Cardiac septum (tissue), 1 donor: ENCODE data around the gene ATAD5. TPM values are rescaled to one million over a fixed set of nuclear protein-coding genes. Genes with fewer than 3 reads are reported as not detected.
"Not testable (repeated sequence)": the region's sequence is repeated elsewhere in the genome, so short reads cannot be mapped to it uniquely, and the experiment has no call there.

Source experiments
- DNase-seq: peaks from one replicate; pipeline ENCODE4 v3.0.0-alpha.2; 2020; ENCODE audit warnings: low spot score
- intact Hi-C: fragments of 100-400 bp; cut with DNase I; formaldehyde crosslinking; loops from one replicate; pipeline ENCODE4 v1.14.0; 2022
- total RNA-seq: library from RNA; stranded (reverse); fragmentation: NEBNext Ultra II Directional; extraction: Animal tissue kit (Norgen Biotek cat#: 25700); gene quantifications from one replicate; pipeline ENCODE4 v1.2.1, GENCODE V29; 2021
- donor health status: DM: no; HTN: no; CAD: no.

Gene ATAD5
- total RNA-seq, 1 donor from 2014 or later: 0.48 TPM

GRCh38 chr17:30931582-30931981 is 99.8 kb downstream of the ATAD5 start:
- intact Hi-C loops, DNase-seq: not testable (repeated sequence)

- no peak for DNase-seq
- intact Hi-C loops: no loop called here
Observed at GRCh38 chr17:30933966-30934365, 102.2 kb downstream of the ATAD5 start.

DNA sequence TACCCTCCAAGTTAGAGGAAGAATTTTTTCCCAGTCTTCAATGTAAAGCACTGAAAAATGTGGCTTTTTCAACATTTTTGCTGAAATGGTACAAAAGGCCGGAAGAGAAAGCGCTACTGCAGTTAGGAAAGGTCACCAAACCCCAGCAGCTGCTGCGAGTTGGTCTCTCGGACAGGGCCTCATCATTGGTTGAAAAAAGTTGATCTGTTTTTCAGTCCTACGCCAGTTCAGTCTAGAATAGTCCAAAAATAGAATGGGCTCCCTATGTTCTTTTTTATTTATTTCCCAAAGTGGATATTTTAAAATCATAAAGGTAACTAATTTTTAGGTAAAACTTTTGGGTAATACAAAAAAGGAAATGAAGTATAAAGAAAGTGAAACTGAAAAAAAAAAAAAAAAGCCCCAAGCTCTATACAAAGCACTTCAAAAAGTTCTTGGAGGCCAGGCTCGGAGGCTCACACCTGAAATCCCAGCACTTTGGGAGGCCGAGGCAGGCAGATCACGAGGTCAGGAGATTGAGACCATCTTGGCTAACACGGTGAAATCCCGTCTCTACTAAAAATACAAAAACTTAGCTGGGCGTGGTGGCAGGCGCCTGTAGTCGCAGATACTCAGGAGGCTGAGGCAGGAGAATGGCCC is 107.4 kb downstream of the ATAD5 start:
- intact Hi-C loops: no loop called here
- no peak for DNase-seq

DNA sequence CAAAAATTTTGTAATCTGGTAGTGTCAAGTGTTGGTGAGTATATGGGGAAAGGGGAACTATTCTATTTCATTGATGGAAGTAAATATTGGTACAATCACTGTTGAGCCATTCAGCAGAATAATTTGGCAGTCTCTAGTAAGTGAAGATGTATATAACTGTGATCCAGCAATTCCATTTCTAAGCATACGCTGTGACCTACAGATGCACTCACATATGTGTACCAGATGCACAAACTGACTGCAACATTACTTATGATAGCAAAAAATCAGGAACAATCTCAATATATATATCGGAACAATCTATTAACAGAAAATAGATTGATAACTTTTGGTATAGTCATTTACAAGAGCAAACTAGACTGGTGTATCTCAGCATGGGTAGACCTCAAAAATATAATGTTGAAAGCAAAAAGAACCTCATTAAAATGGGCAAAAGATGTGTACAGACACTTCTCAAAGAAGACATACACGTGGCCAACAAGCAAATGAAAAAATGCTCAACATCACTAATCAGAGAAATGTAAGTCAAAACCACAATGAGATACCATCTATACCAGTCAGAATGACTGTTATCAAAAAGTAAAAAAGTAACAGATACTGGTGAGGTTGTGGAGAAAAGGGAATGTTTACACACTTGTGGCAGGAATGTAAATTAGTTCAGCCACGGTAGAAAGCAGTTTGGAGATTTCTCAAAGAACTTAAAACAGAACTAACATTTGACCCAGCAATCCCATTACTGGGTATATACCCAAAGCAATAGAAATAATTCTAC is 110.7 kb downstream of the ATAD5 start:
- no peak for DNase-seq
- intact Hi-C loops: no loop called here

Other genes starting within 250 kb of the ATAD5 start
- 5.1 TPM for gene CRLF3, start 7.3 kb upstream of the ATAD5 start, total RNA-seq
- gene TEFM, start 74.3 kb downstream of the ATAD5 start, total RNA-seq: 12.0 TPM
- 6.8 TPM for gene ADAP2, start 90.0 kb downstream of the ATAD5 start, total RNA-seq
- 4.8 TPM for gene RNF135, start 139.1 kb downstream of the ATAD5 start, total RNA-seq